Astrocyte (in vitro differentiated cells and primary cell): Measurements from ENCODE around the gene SMIM5.

Experiments used
- CTCF ChIP-seq: IDR thresholded peaks from 2 replicates; pipeline ENCODE4 v1.5.1; 2011; ENCODE audit warnings: low read depth, mild to moderate bottlenecking, inconsistent platforms, low read length, moderate library complexity; ENCODE audit not compliant: insufficient read depth
- EZH2 ChIP-seq: IDR thresholded peaks from 2 replicates; pipeline ENCODE4 v1.6.1; 2012; ENCODE audit warnings: mild to moderate bottlenecking, low read length, inconsistent platforms; ENCODE audit not compliant: insufficient read depth

GRCh38 chr17:75647921-75648320 is 14.7 kb downstream of the SMIM5 start:
- TF ChIP-seq CTCF (no peak), EZH2 (no peak)
